Stimulated activated naive CD4-positive, alpha-beta T cell (primary cell): Measurements from ENCODE around the gene SPTBN2.

ENCODE experiments used
- DNase-seq, 6 experiments: peaks; one replicate each; lab custom pipeline; 2025; lab: John Stamatoyannopoulos, UW

SPTBN2 gene

DNA sequence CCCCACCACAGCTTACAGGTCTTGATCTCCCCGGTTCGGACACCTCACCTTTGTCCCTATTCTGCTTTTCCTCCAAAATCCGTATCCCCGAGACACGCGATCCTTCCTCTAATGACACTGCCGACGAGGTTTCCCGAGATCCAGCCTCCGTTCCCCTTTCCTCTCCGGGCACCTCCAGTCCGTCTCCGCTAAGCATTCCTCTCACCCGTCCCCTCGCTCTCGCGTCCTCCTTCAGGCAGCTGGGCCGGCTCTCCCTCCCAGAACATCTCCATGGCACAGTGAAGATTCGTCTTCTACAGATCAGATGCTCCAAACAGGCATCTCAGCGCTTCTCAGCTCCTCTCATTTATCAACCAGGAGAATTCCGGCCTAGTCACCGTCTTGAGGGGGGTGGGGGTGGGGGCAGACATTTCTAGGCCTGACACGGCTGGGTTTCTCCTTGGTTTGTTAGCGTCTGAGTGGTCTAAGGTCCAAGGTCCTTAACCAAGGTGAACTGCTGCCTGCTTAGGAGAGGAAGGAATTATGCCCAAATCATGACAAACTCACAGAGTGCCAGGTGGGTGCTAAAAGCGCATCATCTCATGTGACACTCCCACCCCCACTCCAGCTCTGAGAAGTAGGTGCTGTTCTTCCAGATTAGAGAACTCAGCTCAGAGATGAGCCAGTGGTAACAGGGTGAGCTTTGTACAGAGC, at the start of gene SPTBN2:
TSS of gene SPTBN2 (minus strand) at position 524 of the 693 bp plus-strand sequence. CDS start 7,976 bp downstream, outside the sequence.
- peak in 2 of 6 experiments; percentile 8 to 14 for DNase-seq

DNA sequence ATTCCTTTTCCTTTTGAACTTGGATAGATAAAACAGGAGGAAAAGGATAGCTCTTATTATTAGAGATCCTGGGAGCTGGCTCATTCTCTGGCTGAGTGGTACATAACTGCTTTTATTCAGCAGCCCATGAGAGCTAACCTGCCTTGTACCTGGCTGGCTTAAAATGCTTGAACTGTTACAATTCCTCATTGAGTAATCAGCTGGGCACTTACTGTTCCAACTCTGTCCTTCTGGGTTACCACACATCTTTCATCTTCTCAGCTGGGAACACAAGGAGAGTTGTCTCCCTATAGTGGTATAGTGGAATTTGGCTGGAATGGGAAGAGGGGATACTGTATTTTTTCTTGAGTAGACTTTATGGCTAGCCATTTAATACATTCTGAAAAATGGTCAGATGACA, 39.8 kb upstream of the SPTBN2 start:
- no peak for DNase-seq

DNA sequence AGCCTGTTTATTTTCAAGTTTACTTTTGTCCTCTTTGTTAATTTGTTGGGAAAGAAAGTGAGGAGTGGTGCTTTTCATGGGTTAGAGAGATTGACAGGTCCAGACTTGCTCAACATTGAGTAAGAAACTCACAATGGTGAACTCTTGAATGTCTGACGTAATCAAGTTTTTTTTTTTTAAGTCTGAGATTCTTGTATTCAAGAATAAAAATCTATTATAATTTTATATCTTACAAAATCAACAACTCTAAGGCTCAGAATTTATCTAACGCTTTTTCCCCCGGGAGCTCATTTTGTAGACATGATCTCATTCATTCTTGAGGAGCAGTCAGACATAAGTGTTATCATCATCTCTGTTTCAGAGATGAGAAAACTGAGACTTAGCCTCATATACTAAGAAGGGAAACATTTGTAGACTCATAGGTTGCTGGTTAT, 39.1 kb upstream of the SPTBN2 start:
- DNase-seq, result no peak

DNA sequence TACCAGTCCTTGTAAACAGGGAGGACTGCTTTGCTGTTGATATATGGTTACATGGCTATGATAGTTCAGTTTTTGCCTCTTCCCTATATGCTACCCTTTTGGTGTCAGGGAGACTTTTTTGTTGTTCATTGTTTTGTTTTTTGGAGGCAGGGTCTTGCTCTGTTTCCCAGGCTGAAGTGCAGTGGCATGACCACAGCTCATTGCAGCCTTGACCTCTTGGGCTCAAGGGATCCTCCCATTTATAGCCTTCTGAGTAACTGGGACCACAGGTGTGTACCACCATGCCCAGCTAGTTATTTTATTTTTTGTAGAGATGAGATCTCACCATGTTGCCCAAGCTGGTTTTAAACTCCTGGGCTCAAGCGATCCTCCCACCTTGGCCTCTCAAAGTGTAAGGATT, 38.6 kb upstream of the SPTBN2 start:
- no peak for DNase-seq

DNA sequence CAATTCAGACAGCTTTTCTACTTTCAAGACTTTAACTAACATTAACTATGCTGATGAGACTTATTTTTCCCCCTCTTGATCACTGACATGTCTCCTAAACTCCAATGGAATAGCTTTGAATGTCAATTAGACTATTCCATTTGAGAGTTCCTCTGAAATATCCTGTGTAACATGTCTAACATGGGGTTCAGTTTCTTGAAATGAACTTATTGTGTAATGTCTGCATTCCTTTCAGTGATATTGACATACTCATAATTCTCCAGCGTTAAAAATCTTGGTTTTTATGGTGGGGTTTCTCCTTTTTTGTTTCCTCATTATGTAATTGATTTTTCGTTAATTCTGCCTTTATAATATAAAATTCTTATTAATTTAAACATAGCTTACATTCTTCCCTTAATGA, 37.7 kb upstream of the SPTBN2 start:
- DNase-seq, result no peak

DNA sequence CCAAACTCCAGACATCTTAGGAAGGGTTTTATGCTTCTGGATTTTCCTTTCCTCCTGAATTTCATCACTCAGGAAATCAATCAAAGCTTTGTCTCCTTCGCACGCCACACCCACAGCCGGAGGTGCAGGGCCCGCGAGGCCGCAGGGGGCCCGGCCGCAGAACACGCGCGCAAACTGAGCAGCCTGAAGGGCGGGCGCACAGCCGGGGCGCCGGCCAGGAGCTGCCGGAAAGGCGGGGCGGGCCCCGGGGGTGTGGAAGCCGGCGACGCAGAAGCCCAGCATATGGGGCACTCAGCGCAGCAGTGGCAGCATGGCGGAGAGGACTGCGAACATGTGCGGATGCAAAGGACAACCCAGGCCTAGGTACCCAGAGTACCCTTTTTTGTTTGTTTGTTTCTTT, 33.1 kb upstream of the SPTBN2 start:
- no peak for DNase-seq

DNA sequence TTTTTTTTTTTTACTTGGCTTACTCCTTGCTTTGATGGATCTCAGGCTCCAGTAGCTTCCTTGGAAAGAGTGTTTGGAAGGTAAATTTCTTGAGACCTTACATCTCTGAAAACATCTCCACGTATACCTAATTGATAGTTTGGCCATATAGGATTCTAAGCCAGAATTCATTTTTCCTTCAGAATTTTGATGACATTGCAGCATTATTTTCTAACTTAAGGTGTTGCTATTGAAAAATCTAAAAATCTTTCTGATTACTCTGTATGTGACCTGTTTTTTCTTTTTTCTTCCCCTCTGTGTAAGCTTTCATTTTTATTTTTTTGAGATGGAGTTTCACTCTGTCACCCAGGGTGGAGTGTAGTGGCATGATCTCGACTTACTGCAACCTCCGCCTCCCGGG, 23.1 kb upstream of the SPTBN2 start:
- DNase-seq, result no peak

DNA sequence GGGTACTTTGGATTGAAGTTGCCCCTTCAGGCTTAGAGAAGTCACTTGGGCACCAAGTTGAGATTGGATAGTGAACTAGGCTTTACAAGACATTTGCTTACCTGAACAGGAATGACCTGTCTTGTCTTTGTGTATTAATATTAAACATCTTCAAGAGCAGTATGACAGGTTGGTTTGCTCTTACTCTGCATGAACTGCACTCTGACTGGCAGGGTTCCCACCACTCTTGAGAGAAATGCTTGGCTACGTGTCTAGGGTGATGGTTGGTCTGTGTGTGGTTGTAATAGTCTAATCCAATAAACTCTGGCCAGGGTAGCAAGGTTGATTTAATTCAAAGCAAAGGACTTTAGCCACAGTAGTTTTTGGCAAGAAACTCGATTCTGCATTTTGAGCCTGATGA, 20.1 kb upstream of the SPTBN2 start:
- no peak for DNase-seq

DNA sequence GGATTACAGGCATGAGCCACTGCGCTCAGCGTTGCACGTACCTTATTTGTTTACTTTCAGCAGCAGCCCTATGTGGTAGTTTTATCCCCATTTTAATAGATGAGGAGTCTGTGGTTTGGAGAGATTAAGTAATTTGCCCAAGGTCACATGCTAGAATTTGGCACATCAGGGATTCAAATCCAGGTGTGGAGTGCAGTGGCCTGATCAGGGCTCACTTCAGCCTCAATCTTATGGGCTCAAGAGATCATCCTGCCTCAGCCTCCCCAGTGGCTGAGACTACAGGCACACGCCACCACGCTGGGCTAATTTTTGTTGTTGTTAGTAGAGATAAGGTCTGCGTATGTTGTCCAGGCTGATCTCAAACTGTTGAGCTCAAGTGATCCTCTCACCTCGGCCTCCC, 18.5 kb upstream of the SPTBN2 start:
- DNase-seq, result no peak

DNA sequence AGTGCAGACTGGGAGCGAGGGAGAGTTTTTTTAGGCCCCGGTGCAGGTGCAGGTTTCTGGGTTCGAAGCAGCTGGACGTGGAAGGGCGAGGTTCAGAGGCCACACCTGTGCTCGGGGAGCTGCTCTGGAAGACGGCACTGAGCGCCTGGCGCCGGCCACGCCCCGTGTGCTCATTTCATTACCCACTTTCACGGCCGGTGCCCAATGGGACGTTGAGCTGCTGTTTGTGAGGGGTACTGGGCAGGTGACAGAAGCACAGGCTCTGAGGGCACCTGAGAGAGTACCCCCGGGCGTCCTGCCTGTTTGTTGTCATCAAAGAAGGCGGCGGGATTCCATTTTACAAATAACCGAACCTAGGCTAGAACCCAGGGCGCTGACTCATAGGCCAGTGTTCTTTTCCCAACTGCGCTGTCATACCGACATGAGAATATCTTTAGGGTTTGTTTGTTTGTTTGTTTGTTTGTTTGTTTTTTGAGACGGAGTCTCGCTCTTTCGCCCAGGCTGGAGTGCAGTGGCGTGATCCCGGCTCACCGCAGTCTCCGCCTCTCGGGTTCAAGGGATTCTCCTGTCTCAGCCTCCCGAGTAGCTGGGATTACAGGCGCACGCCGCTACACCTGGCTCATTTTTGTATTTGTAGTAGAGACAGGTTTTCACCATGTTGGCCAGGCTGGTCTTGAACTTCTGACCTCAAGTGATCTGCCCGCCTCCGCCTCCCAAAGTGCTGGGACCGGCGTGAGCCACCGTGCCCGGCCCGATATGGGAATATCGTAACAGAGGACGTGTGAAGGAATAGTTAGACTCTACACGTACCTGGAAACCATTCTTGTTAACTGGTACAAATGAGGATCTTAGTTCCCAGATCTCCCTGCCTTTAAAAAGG, 16.6 kb upstream of the SPTBN2 start:
- DNase-seq, result peak in 3 of 6 experiments; percentile 17 to 53 (median 47)

DNA sequence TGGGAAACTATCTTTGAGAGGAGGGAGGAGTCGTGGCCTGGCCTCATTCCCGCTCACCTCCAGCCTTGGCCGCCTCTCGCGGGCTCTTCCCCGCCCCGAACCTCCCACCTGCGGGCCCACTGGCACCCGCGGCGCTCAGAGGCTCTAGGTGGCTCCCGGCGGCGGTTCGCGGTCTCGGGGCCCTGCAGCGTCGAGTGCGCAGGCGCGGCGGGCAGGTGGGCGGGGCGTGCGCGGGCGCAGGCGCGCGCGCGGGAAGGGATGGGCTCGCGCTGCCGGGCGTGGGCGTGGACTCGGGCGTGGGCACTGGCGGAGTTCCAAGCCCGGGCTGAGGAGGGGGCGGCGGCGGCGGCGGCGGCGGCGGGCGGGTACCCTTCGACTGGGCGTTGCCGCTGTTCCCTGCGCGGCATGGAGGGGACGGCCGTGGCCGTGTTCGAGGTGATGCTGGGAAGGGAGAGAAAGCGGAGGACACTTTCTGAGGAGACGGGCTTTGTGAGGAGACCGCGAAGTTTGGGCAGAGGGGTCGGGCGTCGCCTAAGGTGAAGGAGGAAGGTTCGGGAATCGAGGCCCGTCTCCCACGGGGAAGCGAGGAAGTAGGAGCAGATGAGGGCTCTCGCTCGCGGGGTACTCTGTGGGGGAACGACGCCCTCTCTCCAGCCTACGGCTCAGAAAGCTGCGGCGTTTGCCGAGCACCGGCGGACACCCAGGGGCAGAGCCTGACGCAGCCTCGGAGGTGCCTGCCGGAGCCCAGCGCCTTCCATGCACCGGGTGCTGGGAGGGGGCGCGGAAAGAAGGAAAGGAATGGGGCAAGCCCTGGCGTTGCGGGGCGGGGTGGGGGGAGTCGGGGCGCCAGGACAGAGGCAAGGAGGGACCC, 15.7 kb upstream of the SPTBN2 start:
- DNase-seq, result peak; percentile 76 to 91 (median 86)

DNA sequence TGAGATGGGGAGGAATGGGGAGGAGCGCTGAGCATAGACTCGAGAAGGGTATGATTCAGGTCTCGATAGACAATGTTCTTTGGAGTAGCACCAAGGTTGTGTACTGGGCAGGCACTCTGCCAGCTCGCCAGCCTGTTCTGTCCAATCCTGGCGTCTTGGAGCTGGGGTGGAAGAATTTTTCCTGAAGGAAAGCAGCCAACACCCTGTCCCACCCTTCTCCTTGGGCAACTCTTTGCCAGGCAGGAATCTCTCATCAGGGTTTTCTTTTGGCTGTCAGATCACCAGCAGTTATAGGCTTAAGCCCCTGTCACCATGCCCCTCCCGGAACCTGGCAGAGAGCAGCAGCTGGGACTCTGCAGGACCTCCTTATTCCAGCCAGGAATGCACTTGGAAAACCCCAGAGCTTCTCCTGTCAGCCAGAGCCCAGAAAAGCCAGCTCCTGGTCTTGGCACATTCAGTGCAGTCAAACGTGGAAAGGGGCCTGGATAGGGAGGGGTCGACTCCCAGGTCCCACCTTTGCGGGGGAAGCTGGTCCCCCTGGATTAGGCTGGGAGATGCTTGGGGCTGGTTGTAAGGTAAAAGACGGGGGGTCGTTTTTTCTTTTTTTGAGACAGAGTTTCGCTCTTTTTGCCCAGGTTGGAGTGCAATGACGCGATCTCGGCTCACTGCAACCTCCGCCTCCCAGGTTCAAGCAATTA, 14.4 kb upstream of the SPTBN2 start:
- peak in 1 of 6 experiments; percentile 12 for DNase-seq

DNA sequence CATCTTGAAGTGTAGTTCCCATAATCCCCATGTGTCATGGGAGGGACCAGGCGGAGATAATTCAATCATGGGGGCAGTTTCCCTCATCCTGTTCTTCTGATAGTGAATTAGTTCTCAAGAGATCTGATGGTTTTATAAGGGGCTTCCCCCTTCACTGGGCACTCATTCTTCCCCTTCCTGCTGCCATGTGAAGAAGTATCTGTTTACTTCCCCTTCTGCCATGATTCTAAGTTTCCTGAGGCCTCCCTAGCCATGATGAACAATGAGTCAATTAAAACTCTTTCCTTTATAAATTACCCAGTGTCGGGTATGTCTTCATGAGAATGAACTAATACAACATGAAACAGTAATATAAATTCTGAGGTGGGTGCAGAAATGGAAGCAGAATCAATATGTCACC, 12.1 kb upstream of the SPTBN2 start:
- DNase-seq, result no peak

DNA sequence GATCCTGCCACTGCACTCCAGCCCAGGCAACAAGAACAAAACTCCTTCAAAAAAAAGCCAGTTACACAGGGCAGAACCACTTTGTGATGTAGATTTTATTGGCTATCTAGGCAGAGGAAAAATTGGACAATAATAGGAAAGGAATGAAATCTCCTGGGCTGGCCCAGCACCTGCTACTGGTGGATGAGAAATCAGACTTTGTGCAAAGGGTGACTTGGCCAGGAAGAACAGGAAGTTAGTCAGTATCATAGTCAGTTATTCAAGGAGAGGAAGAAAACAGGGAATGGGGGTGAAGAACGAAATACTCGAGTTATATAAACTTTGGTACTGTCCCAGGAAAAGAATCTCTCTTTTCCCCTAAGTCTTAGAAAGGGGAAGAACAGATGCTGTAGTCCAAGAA, 11.0 kb upstream of the SPTBN2 start:
- no peak for DNase-seq

DNA sequence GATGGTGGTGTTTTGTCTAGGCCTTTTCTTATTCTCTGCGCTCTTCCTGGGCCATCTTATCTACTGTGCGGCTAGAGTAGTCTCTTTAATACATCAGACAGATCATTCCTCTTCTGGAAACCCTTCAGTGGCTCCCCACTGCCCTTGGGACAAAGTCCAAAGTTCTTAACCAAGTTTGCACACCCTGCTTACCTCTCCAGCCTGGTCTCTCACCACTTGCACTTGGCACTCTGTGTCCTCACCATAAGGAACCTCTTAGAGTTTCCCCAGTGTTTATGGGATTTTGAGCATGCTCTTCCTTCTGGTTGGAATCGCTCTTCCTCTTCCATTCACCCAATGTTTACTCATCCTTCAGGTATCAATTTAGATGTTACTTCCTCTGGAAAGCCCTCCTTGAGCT, 5.2 kb upstream of the SPTBN2 start:
- no peak for DNase-seq

DNA sequence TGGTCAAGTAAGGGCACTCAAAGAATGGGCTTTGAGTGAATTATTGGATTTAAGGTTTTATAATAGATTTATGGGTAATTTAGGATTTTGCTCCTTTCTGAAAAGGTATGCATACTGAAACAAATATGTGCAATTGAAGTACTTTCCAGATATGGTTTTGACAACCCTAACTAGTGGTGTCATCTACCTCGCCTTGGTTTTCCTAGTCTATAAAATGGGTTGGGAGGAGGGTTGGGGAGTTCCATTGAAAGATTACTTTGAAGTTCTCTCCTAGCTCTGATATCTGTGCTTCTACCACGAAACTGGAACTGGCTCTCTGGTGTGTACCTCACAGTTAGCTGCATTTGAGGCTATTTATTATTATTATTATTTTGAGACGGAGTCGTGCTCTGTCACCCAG, 431 bp upstream of the SPTBN2 start:
- DNase-seq, result no peak

DNA sequence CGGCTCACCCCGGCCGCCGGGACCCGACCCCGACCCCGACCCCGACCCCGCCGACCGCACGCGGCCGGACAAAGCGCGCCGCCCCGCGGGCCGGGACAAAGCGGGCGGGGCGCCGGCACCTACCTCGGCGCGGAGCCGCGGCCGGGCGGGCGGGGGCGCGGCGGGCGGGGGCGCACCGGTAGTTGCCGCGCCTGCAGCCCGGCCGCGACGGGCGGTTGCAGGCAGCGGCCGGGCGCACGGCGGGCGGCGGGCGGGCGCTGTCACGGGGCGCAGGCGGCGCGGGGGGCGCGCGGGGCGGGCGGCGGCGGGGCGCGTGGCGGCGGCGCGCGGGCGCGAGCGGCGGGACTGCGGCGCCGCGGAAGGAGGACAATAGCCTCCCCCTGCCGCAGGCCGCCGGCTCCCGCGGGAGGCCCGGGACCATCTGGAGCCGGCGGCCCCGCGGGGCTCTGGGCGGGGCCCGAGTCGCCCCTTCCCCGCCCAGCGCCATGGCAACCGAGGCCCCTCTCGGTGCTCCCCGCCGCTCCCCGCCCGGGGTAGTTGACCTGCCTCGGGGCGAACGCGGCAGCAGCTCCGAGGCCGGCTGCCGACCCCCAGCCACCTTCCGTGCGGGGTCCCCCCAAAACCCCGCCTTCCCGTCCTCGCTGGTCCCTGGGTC, 851 bp downstream of the SPTBN2 start:
- no peak for DNase-seq

DNA sequence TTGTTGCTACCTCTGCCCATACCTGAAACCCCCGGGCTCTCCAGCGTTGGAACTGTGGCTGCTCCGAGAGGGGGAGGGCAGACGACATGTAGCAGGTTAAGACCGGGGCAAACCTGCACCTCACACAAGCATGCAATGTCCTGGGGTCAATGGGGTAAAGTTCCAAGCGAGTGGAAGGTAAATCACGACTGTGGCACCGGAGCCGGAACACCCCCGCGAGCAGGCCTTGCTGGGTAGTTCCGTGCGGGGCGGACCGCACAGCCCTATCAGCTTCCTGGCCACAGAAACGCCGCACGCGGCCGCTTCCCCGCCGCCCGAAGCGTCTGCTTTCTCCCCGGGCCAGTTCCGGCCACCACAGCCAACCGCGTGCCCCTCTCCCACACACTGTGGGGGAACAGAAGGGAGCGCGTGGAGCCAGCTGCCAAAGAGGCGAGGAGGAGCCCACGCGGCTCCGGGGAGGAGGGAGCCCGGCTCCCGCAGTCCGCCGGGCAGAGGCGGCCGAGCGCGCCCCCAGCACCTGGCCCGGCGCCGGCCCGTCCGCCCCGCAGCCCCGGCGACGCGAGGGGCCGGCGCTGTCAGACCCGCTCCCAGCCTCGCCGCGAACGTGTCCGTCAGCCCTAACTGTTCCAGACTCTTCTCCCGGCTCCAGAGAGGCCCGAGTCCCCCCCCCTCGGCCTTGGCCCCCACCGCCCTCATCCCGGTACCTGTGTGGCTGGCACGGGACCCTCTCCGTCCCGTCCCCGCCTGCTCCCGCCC, 1.6 kb downstream of the SPTBN2 start:
- peak in 3 of 6 experiments; percentile 12 to 28 (median 22) for DNase-seq

DNA sequence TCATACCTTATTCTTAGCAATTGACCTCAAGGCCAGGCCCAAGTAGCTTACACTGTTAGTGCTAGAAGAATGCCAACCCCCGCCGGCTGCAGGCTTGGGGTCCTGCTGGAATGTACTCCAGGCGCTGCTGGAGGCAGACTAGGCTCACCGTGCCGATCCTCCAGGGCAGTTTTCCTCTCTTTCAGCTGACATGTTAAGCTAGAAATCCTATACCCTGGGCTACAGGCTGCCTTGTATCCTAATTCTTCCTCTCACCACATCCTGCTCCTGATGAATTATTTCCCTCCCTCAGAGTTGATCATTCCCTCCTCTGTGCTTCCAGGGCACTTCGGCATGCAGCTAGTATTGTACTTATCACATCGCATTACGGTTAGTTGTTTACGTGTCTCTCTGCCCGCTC, 3.4 kb downstream of the SPTBN2 start:
- no peak for DNase-seq

DNA sequence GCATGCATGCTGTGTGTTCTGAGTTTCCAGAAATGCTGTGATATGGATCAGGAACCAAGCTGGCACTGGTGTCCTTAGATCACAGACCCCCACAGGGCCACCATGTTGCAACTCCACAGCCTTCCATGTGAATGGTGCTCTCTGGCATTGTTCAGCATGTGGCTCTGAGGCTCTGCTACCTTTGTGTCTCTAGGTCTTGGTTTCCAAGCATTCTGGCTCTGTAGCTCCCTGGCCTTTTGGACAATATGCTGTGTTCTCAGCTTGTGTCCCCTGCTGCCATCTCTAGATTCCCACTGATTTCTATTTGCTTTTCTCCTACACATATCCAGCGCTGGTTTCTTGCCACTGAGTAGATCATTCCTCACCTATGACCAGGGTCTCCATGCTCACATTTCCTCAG, 3.9 kb downstream of the SPTBN2 start:
- DNase-seq, result no peak
